OCI-LY3 (cell line): ENCODE results near the gene RAB31.

ENCODE experiments used
- EZH2phosphoT487 ChIP-seq: fragments of 200-600 bp; shearing (Covaris generic); IDR thresholded peaks from 2 replicates; pipeline ENCODE4 v1.6.1; 2018; ENCODE audit warnings: antibody characterized with exemption, mixed run types, low read depth
- TF ChIP-seq, protein P1 (sequence below): fragments of 200-600, 300-600 bp; sonication (generic); IDR thresholded peaks from 2 replicates; pipeline ENCODE4 v1.5.1; 2014; ENCODE audit warnings: antibody characterized with exemption, low read length, low read depth

- TF ChIP-seq, protein P1, sequence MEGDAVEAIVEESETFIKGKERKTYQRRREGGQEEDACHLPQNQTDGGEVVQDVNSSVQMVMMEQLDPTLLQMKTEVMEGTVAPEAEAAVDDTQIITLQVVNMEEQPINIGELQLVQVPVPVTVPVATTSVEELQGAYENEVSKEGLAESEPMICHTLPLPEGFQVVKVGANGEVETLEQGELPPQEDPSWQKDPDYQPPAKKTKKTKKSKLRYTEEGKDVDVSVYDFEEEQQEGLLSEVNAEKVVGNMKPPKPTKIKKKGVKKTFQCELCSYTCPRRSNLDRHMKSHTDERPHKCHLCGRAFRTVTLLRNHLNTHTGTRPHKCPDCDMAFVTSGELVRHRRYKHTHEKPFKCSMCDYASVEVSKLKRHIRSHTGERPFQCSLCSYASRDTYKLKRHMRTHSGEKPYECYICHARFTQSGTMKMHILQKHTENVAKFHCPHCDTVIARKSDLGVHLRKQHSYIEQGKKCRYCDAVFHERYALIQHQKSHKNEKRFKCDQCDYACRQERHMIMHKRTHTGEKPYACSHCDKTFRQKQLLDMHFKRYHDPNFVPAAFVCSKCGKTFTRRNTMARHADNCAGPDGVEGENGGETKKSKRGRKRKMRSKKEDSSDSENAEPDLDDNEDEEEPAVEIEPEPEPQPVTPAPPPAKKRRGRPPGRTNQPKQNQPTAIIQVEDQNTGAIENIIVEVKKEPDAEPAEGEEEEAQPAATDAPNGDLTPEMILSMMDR = no peak
- no peak for TF ChIP-seq EZH2phosphoT487
Observed at GRCh38 chr18:9690418-9691188, 17.5 kb upstream of the RAB31 start.
